B cell (primary cell): ENCODE results near the gene TFF2. TPM values are rescaled to one million over a fixed set of nuclear protein-coding genes. Genes with fewer than 3 reads are reported as not detected.
A peak's percentile ranks its signal among the peaks of the same experiment; 100 is the strongest.

Experiments
- ATAC-seq: fragments of 200-7000 bp; cut with Tn5 transposase; one replicate; pipeline ENCODE4 v1.10.0; 2021; ENCODE audit warnings: low read depth, mild to moderate bottlenecking, moderate number of reproducible peaks, moderate library complexity
- CTCF ChIA-PET: fragments of 350-600 bp; sonication (Branson Sonifier 250); formaldehyde crosslinking; loops from one replicate; lab custom pipeline; 2021; ENCODE audit warnings: antibody characterized with exemption, inconsistent platforms; lab: Charles Lee
- POLR2A ChIA-PET: fragments of 350-600 bp; sonication (Branson Sonifier 250); formaldehyde crosslinking; loops from one replicate; lab custom pipeline; 2021; ENCODE audit warnings: antibody characterized with exemption; lab: Charles Lee
- DNase-seq: peaks from one replicate; pipeline ENCODE4 v3.0.0; 2013
- H2AFZ ChIP-seq: 2 replicates; pipeline ENCODE4 v1.6.1; 2012; ENCODE audit warnings: mild to moderate bottlenecking, low read depth, low read length; ENCODE audit not compliant: insufficient read depth, poor library complexity, severe bottlenecking
- H3K27ac ChIP-seq, 2 donors: 1 replicate in 1 of 2; 2 replicates in 1 of 2; pipeline ENCODE4 v1.5.1; 2012 to 2013; ENCODE audit warnings: low read length in 2 of 2, mild to moderate bottlenecking in 2 of 2, moderate library complexity in 1 of 2
- H3K27me3 ChIP-seq, 4 experiments: fragments of 200-600 bp in 1 of 4; sonication (generic) in 1 of 4; replicated peaks in 1 of 4; 1 replicate in 2 of 4; 2 replicates in 2 of 4; pipeline versions ENCODE4 v1.6.1 to v1.7.0; 2013 to 2016; ENCODE audit warnings: low read length in 3 of 4, mild to moderate bottlenecking in 2 of 4, mixed read lengths in 1 of 4, moderate library complexity in 1 of 4; ENCODE audit not compliant: insufficient read depth in 4 of 4, control insufficient read depth in 3 of 4; ENCODE audit errors: control extremely low read depth in 1 of 4
- H3K36me3 ChIP-seq, 2 experiments: replicated peaks in 1 of 2; 1 replicate in 1 of 2; 2 replicates in 1 of 2; pipeline versions ENCODE4 v1.6.1 to v1.7.1; 2013; ENCODE audit warnings: low read length in 1 of 2; ENCODE audit not compliant: insufficient read depth in 2 of 2, control insufficient read depth in 1 of 2; ENCODE audit errors: control extremely low read depth in 1 of 2, extremely low read depth in 1 of 2
- H3K4me1 ChIP-seq, 2 donors: fragments of 200-600 bp in 1 of 2; sonication (generic) in 1 of 2; 1 replicate in 1 of 2; 2 replicates in 1 of 2; pipeline versions ENCODE4 v1.5.1 to v1.6.1; 2013 to 2017; ENCODE audit warnings: low read length in 2 of 2; ENCODE audit not compliant: control insufficient read depth in 2 of 2, insufficient read depth in 2 of 2
- H3K4me2 ChIP-seq: replicated peaks from 2 replicates; pipeline ENCODE3; 2012; ENCODE audit warnings: mild to moderate bottlenecking, low read depth, low read length; ENCODE audit not compliant: poor library complexity, severe bottlenecking
- H3K4me3 ChIP-seq, 5 experiments: fragments of 200-600 bp in 1 of 5; sonication (generic) in 1 of 5; 1 replicate in 3 of 5; 2 replicates in 2 of 5; pipeline versions ENCODE4 v1.5.1 to v1.7.0; 2011 to 2016; ENCODE audit warnings: low read length in 4 of 5, mild to moderate bottlenecking in 4 of 5, low read depth in 2 of 5, control low read depth in 1 of 5, moderate library complexity in 1 of 5; ENCODE audit not compliant: insufficient read depth in 1 of 5; ENCODE audit errors: control extremely low read depth in 1 of 5, extremely low read depth in 1 of 5
- H3K79me2 ChIP-seq: fragments of 200-600 bp; sonication (generic); one replicate; pipeline ENCODE4 v1.6.0; 2016; ENCODE audit warnings: low read length; ENCODE audit not compliant: control insufficient read depth, insufficient read depth
- H3K9ac ChIP-seq: fragments of 200-600 bp; sonication (generic); 2 replicates; pipeline ENCODE4 v1.6.1; 2017; ENCODE audit warnings: mild to moderate bottlenecking, low read length, moderate library complexity
- H3K9me3 ChIP-seq, 3 donors: one replicate each; pipeline versions ENCODE4 v1.6.1 to v1.7.1; 2013; ENCODE audit warnings: low read length in 2 of 3; ENCODE audit not compliant: control insufficient read depth in 2 of 3, insufficient read depth in 1 of 3; ENCODE audit errors: control extremely low read depth in 1 of 3
- H4K20me1 ChIP-seq: 2 replicates; pipeline ENCODE4 v1.6.0; 2012; ENCODE audit warnings: mild to moderate bottlenecking, low read length; ENCODE audit not compliant: insufficient read depth, control insufficient read depth, poor library complexity, severe bottlenecking
- H3K27ac Mint-ChIP-seq: one replicate; pipeline ENCODE4 v1.8.0; 2021; ENCODE audit warnings: mixed read lengths
- H3K27me3 Mint-ChIP-seq: one replicate; pipeline ENCODE4 v1.8.0; 2021; ENCODE audit warnings: mixed read lengths
- H3K4me1 Mint-ChIP-seq: one replicate; pipeline ENCODE4 v1.8.0; 2021; ENCODE audit warnings: mixed read lengths
- H3K4me3 Mint-ChIP-seq: one replicate; pipeline ENCODE4 v1.8.0; 2021; ENCODE audit warnings: mixed read lengths
- H3K9me3 Mint-ChIP-seq: one replicate; pipeline ENCODE4 v1.8.0; 2022; ENCODE audit warnings: mixed read lengths; ENCODE audit not compliant: insufficient read depth
- EZH2 ChIP-seq: IDR thresholded peaks from 2 replicates; pipeline ENCODE4 v1.6.1; 2012; ENCODE audit warnings: borderline replicate concordance, low read depth, mild to moderate bottlenecking, moderate library complexity, low read length; ENCODE audit not compliant: insufficient read depth, poor library complexity, severe bottlenecking
- WGBS: methylation state at CpG from one replicate; pipeline ENCODE4 v1.1.5; 2013; ENCODE audit warnings: missing lambda C conversion rate; ENCODE audit not compliant: insufficient coverage; 5-methylcytosine and 5-hydroxymethylcytosine counted together
- intact Hi-C: fragments of 100-400 bp; cut with micrococcal nuclease; formaldehyde crosslinking; loops from one replicate; pipeline ENCODE4 v1.10.0; 2022
- polyA plus RNA-seq: library from polyadenylated mRNA; depleted of rRNA; stranded (reverse); fragments of >200 nt; gene quantifications from 2 replicates; pipeline ENCODE4 v1.2.3, GENCODE V29; 2012
- total RNA-seq, 2 donors: library from RNA; stranded (reverse); fragments of 120-200 nt in 1 of 2; gene quantifications; 1 replicate in 1 of 2; 2 replicates in 1 of 2; pipeline versions ENCODE4 v1.2.3 to v1.2.4, GENCODE V29; 2013 to 2022
- TF ChIP-seq, protein P1 (sequence below): fragments of 200-600 bp; IDR thresholded peaks from one replicate; pipeline ENCODE4 v1.8.0; 2022; ENCODE audit warnings: antibody characterized with exemption, mild to moderate bottlenecking

Gene TFF2
- total and polyA plus RNA-seq, 2 donors (not counting 1 experiment from before 2014, with no cell fraction given) = not detected

DNA sequence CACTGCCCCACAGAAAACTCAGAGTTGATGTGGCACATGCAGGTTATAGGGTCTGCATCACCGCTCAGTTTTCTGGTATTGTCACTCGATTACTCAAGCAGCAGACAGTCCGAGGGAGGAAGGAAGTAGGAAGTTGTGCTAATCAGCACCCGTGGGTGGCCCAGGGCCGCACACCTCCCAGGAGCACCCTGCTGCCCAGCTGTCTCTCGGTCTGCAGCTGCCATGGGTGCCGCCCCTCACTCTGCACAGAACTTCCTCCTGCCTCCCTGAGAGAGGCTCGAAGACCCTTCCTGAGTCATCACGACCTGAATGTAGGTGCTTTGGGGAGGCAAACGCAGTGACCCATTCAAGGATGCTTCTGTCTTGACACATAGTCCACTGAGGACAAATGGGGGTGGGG is 31.4 kb downstream of the TFF2 start:
- Mint-ChIP-seq H3K4me3 (peak overlapping the region; percentile 44), H3K27ac (no peak overlapping the region), H3K9me3 (no peaks in the 10 kb centered on the region)

More for the DNA sequence above, 31.4 kb downstream of the TFF2 start:
- H3K4me1 Mint-ChIP-seq = peaks cover 15% of the 10 kb centered on the region
- intact Hi-C loops = no loop called here
- ChIA-PET POLR2A (no interaction called here), CTCF (interaction anchor here (1.7 to 2.6 kb wide), 2 partner anchors 9 to 174 kb away, joined by 4 to 13 read pairs; no protein-coding TSS in a partner anchor)
- ATAC-seq (peak; percentile 90), DNase-seq (peak; percentile 36)
- H3K4me3 ChIP-seq = no peak overlapping the region
- H3K9ac ChIP-seq = no peak overlapping the region
- no peaks in the 10 kb centered on the region for H3K79me2 ChIP-seq
- peak overlapping the region; percentile 68 for H2AFZ ChIP-seq
- no peaks in the 10 kb centered on the region for H4K20me1 ChIP-seq
- no peak overlapping the region for H3K27ac ChIP-seq
- TF ChIP-seq, protein P1, sequence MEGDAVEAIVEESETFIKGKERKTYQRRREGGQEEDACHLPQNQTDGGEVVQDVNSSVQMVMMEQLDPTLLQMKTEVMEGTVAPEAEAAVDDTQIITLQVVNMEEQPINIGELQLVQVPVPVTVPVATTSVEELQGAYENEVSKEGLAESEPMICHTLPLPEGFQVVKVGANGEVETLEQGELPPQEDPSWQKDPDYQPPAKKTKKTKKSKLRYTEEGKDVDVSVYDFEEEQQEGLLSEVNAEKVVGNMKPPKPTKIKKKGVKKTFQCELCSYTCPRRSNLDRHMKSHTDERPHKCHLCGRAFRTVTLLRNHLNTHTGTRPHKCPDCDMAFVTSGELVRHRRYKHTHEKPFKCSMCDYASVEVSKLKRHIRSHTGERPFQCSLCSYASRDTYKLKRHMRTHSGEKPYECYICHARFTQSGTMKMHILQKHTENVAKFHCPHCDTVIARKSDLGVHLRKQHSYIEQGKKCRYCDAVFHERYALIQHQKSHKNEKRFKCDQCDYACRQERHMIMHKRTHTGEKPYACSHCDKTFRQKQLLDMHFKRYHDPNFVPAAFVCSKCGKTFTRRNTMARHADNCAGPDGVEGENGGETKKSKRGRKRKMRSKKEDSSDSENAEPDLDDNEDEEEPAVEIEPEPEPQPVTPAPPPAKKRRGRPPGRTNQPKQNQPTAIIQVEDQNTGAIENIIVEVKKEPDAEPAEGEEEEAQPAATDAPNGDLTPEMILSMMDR = no peak
- no peak for TF ChIP-seq EZH2
- H3K27me3 ChIP-seq = peaks cover 0 to 8% (median 1%) of the 10 kb centered on the region in 4 experiments
- H3K36me3 ChIP-seq = no peaks in the 10 kb centered on the region
- H3K27me3 Mint-ChIP-seq = peaks cover 22% of the 10 kb centered on the region
- peaks cover 12 to 16% of the 10 kb centered on the region in 2 donors for H3K4me1 ChIP-seq
- WGBS = 2% methylated on average over 8 of the region's 10 CpGs
- H3K4me2 ChIP-seq = peak overlapping the region; percentile 58
- no peaks in the 10 kb centered on the region for H3K9me3 ChIP-seq
